Kidney epithelial cell (primary cell): Measurements from ENCODE around the gene NPBWR2. TPM values are rescaled to one million over a fixed set of nuclear protein-coding genes. Genes with fewer than 3 reads are reported as not detected.

Experiments
- DNase-seq: peaks from one replicate; pipeline ENCODE4 v3.0.0-alpha.2; 2010; ENCODE audit warnings: low read depth
- H3K27me3 ChIP-seq: 2 replicates; pipeline ENCODE4 v1.6.0; 2011; ENCODE audit warnings: low read length; ENCODE audit not compliant: control insufficient read depth, insufficient read depth
- H3K36me3 ChIP-seq: 2 replicates; pipeline ENCODE4 v1.5.1; 2011; ENCODE audit warnings: low read length; ENCODE audit not compliant: control insufficient read depth, insufficient read depth
- H3K4me3 ChIP-seq: 2 replicates; pipeline ENCODE4 v1.5.1; 2011; ENCODE audit warnings: low read depth, mild to moderate bottlenecking, control low read depth, low read length
- total RNA-seq: library from RNA; depleted of rRNA; stranded (reverse); fragments of >200 nt; gene quantifications from 2 replicates; pipeline ENCODE4 v1.2.3, GENCODE V29; 2015
- TF ChIP-seq, protein P1 (sequence below): IDR thresholded peaks from 2 replicates; pipeline ENCODE4 v1.5.1; 2011; ENCODE audit warnings: mild to moderate bottlenecking, moderate library complexity, low read length, control low read depth, inconsistent platforms; ENCODE audit not compliant: insufficient read depth, poor library complexity, severe bottlenecking

The NPBWR2 gene
- total RNA-seq, 1 donor from 2014 or later, result not detected

DNA sequence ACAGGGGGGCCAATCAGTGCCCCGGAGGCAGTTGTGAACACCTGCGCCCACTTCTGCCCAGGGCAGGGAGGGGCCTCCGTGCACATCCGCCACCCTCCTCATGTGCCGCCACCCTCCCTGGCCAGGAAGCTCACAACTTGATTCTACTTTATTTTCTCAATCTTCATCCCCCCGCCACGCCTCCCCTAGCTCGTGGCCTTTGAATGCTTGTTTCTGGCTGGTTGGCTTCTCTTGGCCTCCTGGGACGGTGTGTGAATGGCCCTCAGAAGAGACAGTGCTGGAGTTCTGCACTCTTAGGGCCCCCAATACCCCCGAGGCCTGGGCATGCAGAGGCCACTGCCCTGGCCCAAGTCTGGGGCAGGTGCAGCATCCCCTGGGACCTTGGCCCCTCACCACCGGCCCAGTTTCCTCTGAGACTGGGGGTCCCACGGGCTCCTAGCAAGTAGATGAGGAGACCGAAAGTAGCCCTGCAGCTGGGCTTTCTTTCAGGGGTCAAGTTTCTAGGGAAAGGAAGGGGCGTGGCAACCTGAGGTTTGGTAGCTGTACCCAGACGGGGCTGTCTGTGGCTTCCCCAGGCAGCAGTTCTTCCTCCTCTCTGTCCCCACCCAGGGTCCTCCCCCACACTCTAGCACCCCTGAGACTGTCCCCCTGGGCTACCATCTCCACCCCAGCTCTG is 29.4 kb downstream of the NPBWR2 start:
- Histone ChIP-seq H3K27me3 (peaks cover 11% of the 10 kb centered on the region), H3K4me3 (no peak overlapping the region), H3K36me3 (no peaks in the 10 kb centered on the region)
- TF ChIP-seq, protein P1, sequence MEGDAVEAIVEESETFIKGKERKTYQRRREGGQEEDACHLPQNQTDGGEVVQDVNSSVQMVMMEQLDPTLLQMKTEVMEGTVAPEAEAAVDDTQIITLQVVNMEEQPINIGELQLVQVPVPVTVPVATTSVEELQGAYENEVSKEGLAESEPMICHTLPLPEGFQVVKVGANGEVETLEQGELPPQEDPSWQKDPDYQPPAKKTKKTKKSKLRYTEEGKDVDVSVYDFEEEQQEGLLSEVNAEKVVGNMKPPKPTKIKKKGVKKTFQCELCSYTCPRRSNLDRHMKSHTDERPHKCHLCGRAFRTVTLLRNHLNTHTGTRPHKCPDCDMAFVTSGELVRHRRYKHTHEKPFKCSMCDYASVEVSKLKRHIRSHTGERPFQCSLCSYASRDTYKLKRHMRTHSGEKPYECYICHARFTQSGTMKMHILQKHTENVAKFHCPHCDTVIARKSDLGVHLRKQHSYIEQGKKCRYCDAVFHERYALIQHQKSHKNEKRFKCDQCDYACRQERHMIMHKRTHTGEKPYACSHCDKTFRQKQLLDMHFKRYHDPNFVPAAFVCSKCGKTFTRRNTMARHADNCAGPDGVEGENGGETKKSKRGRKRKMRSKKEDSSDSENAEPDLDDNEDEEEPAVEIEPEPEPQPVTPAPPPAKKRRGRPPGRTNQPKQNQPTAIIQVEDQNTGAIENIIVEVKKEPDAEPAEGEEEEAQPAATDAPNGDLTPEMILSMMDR, result no peak
- no peak for DNase-seq

DNA sequence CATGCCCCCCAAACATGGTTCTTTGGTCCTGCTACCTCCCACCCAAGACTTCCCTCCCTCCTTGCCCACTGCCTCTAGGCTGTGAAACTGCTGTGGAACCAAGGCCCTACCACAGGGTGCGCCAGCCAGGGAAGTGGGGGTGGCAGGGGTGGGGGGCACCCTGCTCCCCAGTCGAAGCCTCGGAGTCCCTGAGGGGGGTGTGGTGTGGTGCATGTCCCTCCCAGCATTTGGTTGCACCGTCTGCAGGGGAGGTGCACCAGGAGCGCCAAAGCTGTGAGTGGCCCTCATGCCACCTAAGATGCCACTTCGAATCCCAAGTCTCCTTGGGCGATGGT is 29.9 kb downstream of the NPBWR2 start:
- no peaks in the 10 kb centered on the region for H3K36me3 ChIP-seq
- H3K4me3 ChIP-seq, result no peak overlapping the region
- no peak for DNase-seq
- H3K27me3 ChIP-seq, result peaks cover 6% of the 10 kb centered on the region
- TF ChIP-seq, protein P1, result no peak

DNA sequence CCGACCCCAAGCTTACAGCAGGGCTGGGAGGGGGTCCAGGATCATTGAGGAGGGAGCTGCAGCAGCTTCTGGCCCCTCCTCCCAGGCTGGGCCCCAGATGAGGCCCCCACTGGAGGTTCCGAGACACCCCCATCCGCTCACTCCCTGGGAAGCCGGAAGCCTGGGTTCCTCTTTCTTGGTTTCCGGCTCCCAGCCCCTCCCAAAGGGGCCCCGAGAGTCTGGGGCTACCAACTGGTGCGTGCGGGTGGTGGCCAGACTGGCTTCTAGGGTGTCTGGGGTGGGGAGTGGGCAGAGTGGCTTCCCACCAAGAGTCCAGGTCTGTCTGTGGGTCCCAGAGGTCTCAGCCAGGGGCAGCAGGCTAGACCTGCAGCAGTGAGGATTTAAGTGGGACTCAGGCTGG is 30.3 kb downstream of the NPBWR2 start:
- H3K36me3 ChIP-seq, result no peaks in the 10 kb centered on the region
- no peak overlapping the region for H3K4me3 ChIP-seq
- no peak for DNase-seq
- TF ChIP-seq, protein P1, result no peak
- H3K27me3 ChIP-seq, result peaks cover 3% of the 10 kb centered on the region

DNA sequence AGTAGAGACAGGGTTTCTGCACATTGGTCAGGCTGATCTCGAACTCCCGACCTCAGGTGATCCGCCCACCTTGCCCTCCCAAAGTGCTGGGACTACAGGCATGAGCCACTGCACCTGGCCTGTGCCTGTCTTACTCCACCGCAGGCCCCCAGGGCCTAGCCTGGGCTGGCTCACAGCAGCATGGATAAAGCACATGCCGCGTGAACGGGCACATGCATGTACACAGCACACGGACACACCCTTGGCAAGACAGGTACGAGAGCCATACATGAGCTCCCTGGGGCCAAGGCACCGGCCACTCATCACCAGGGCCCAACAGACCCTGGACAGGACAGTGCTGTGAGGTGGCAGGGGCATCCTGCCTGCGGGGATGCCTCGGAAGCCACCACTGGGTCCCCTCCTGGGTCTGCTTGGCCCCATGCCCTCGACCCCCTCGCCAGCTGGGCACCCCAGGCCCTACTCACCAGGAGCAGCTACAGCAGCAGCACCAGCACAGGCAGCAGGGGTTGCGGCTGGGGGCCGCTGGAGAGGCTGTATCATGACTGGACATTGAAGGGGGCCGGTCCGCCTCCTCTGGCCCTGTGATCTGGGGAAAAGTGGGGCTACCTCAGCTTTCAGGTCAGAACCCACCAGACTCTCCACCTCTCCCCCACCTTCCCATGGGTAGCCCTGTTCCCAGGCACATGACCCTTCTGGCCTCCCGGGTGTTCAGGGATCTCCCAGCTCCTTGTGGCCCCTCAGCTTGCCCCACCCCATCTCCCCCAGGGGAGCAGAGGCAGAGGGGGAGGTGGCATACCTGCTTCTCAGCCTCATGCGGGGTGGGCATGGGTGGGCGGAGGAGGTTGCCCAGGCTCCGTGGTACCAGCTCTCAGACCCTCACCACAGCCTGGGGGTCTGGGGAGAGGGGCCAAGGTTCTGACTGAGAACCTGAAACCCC is 31.0 kb downstream of the NPBWR2 start:
- Histone ChIP-seq H3K4me3 (no peak overlapping the region), H3K27me3 (peaks cover 2% of the 10 kb centered on the region), H3K36me3 (no peaks in the 10 kb centered on the region)
- TF ChIP-seq, protein P1, result no peak
- DNase-seq, result no peak

DNA sequence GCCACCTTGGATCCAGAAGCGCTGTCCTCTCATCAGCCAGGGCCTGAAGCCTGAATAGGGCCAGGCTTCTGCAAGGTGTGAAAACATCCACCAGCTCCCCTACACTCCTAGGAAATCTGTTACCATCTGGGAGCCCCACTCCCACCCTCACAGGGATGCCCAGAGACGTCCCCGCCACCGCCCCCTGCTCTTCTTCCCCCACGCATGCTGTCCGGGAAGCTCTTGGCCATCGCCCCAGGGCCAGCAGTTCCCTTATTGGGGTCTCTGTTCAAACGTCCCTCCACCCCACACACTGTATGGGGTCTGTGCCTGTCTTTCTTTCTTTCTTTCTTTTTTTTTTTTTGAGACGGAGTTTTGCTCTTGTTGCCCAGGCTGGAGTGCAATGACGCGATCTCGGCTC is 31.8 kb downstream of the NPBWR2 start:
- Histone ChIP-seq H3K4me3 (no peak overlapping the region), H3K36me3 (no peaks in the 10 kb centered on the region), H3K27me3 (no peaks in the 10 kb centered on the region)
- TF ChIP-seq, protein P1, result no peak
- no peak for DNase-seq
